ENCODE results near the gene FOXN3.

Gene FOXN3

GRCh38 chr14:89379891-89380820 is 36.9 kb downstream of the FOXN3 start:
- no peak for DNase-seq

DNA sequence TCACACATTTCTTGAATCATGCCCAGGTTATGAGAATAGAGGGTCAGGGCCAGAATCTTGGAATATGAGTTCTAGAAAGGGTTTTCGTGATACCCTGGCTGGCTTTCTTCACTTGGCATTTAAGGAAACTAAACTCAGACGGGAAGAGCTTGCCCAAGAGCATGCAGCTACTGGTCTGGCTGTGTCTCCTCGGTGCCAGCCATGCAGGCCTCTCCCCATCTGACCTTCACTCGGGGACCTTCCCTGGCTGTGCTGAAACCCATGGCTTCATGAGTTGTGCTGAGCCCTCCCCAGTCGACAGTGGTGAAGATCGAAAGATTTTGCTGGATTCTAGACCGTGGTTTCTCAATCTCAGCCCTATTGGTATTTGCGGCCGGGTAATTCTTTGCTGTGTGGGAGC is 38.0 kb downstream of the FOXN3 start:
- DNase-seq: no peak

DNA sequence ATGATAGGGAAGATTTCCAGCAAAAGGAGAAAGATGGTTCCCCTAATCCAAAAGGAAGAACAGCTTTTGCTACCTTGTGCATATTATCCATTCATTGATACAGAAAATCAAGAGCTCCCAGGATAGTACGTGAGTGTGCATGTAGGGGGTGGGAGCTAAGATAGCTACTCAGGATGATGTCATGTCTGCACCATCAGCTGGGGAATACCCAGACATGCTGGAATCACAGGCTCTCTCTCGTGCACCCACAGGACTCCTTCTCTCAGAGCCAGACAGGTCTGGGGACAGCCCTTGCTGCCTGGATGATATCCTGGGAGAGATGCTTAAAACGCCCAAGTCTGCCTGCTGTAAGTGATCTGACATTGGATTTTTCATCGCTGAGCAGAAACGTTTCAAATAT is 38.9 kb downstream of the FOXN3 start:
- DNase-seq: no peak

- DNase-seq: no peak
Measured at GRCh38 chr14:89377544-89377943, 39.5 kb downstream of the FOXN3 start.

- DNase-seq: no peak
Measured at GRCh38 chr14:89374908-89375307, 42.1 kb downstream of the FOXN3 start.

DNA sequence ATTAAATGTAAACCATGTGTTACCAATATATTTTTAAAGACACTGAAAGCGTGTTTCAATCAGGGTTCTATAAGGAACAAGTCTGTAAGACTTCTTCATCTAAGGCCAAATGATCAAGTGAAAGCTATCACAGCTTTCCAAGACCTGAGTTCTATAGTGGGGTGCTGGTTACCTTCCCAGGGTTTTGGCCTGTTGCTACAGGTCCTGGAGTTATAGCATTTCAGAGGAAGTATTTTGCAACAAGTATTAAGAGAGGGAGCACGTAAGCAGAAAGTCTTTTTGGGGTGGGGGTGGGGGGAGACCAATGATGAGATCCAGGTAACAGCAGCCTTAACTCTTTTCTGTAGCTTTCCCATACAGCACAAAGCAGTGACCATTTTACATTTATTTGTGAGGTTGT is 43.8 kb downstream of the FOXN3 start:
- DNase-seq: no peak

DNA sequence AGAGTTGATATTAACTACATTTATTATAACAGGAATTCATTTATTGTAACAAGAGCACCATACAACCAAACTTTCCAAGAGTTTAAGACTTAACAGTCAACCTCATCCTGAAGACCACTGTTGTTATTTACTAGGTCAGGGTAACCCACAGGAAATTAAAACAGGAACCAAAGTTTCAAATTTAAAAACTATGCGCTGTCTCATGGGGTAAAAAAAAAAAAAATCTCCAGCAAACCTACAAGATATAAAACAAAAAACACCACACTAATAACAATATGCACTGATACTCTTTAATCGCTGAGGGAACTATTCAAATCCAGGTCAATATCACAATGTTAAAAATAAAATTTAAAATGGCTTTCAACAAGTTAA is 44.5 kb downstream of the FOXN3 start:
- DNase-seq: no peak

- DNase-seq: no peak
Measured at GRCh38 chr14:89371585-89372511, 45.2 kb downstream of the FOXN3 start.

DNA sequence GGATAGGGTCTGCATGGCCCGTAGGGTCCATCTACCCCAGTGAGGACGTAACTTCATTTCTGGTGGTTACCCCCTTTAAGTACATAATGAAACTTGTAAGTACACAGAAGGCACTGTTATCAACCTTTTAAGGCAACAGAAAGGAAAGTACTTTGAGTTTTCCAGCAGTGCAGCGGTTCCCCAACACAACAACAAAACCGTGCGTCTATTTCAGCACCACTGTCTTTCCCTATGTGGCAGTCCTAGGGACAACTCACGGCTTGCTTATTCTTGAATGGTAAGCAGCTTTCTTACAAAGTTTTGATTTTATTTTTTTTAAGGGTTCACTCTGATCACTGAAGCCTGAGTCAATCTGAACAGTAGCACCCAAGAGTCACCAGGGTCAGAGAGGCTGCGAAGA is 46.3 kb downstream of the FOXN3 start:
- DNase-seq: no peak

- no peak for DNase-seq
Measured at GRCh38 chr14:89370381-89370780, 46.7 kb downstream of the FOXN3 start.

GRCh38 chr14:89369656-89370055 is 47.4 kb downstream of the FOXN3 start:
- no peak for DNase-seq

DNA sequence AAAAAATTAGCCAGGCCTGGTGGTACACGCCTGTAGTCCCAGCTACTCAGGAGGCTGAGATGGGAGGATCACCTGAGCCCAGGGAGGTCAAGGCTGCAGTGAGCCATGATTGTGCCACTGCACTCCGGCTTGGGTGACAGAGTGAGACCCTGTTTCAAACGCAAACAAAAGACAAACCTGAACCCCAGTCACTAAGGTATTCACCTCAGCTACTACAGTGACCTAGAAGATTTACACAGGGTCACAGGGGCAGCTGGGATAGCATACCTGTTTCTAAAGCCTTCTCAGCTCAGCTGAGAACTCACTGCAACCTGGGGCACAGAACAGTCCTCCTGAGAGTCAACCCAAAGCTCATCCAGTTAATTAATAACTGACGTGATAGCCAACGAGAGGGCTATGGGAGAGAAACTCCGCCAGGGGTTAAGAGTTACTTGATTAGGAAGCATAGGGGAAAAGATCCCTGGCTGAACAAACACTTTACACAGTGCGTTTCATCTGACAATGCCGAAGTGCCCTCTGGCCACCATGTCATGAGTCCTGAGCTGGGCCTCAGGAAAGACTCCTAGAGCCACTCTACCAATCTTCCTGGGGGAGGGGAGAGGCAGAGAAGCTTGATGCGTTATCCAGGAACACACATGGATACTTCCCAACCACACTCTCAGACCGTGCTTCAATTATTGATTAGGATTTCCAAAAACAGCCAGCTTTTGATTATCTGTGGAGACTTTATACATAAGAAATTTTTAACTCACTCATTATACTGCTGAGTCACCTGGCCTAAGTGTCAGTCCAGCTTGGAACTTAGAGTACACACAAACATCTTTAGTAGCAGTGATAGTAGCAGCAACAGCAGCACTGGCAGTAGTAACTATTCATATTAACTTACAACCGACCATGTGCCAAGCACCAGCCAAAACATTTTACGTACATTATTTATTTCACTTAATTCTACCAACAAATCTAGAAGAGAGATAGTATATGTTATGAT is 48.2 kb downstream of the FOXN3 start:
- no peak for DNase-seq

- DNase-seq: no peak
Measured at GRCh38 chr14:89367779-89368120, 49.3 kb downstream of the FOXN3 start.

DNA sequence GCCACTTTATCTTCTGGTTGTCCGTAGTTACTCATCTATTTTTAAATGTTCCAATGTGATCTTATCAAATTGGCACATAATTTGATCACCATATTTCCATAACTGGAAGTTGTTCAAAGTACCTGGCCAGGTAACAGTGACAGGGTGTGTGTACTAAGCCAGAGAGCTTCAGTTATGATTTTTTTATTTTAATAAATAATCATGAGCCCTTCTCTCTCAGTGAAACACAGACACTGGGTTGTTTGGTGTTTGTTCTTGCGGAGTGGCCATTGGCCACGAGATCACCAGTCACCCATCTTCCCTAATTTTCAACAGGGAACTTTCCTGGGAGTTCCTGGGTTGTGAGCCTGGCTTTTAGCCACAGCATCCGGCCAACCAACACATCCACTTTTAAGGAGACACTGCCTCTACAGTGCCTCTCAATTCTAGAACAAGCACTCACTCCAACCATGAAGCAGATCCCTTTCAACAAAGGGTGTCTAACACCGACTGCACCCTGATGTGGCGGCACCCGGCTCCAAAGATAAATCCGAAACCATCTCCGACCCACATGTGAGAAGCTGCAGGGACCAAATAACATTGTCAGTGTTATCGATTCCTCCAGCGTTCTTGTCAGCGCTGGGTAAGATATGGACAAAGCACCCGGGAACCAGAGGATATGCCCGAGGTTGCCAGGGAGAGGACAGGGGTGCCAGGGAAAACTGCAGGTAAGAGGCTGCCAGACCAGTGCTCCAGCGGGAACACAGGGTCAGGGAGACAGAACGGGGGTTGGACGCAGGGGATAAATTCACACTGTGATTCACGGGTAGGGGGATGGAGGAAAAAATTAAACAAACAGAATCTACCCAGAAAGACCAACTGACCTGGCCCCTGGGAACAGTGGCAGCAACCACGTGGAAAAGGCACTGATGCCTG is 49.9 kb downstream of the FOXN3 start:
- DNase-seq: no peak

DNA sequence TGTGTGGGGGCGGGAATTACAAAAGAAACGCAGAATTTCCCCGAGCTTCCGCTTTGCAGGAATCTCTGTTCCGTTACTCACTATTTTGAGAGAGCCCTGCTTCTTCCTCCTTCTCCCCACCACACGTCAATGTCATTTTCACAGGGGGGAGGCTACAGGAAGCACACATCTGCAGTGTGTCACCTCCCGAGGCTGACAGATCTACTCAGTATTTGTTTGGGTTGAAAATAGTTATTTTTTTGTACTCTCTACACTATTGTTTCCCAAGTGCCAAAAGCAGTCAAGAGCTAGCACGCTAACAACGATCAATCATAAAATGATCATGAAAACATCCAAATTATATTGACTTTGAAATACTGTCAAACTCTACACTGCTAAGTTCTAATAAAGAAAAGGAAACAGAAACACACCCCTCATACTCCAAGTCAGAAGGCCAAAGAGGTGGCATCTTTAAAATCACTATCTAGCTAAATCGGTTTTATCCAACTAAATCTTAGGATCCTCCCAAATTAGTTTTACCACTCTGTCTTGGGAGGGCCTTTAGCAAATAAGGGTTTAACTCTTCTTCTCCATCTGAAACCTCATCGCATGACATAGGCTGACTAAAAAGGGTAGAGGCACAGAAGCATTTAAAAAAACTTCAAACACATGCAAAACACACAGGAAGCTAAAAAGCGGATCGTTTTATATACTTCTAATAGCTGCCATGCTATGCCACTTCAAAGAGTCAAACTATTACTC is 51.8 kb downstream of the FOXN3 start:
- DNase-seq: peak in 1 of 4 experiments; percentile 17

GRCh38 chr14:89364316-89364715 is 52.7 kb downstream of the FOXN3 start:
- DNase-seq: no peak

- DNase-seq: no peak
Measured at GRCh38 chr14:89360277-89360676, 56.8 kb downstream of the FOXN3 start.

GRCh38 chr14:89359477-89360222 is 57.4 kb downstream of the FOXN3 start:
- no peak for DNase-seq

GRCh38 chr14:89357655-89358297 is 59.3 kb downstream of the FOXN3 start:
- DNase-seq: no peak

GRCh38 chr14:89356927-89357326 is 60.1 kb downstream of the FOXN3 start:
- DNase-seq: no peak

All from activated CD4-positive, CD25-positive, alpha-beta regulatory T cell (primary cell).